Suprapubic skin (tissue), 3 donors: ENCODE measurements around the gene UNC119.

ENCODE experiments used
- CTCF ChIP-seq, 2 donors: fragments of 200-600 bp in 1 of 2; fragments of 450-650 bp in 1 of 2; sonication (generic) in 1 of 2; IDR thresholded peaks; one replicate each; pipeline ENCODE4 v1.5.1; 2016 to 2019; ENCODE audit warnings: antibody characterized with exemption in 2 of 2, mild to moderate bottlenecking in 1 of 2, moderate library complexity in 1 of 2
- POLR2A ChIP-seq, 2 donors: fragments of 450-650 bp; IDR thresholded peaks; one replicate each; pipeline ENCODE4 v1.6.1; 2017; ENCODE audit warnings: antibody characterized with exemption in 2 of 2, mild to moderate bottlenecking in 2 of 2, moderate library complexity in 2 of 2

GRCh38 chr17:28507567-28508203 is 44.7 kb downstream of the UNC119 start:
- TF ChIP-seq POLR2A (IDR thresholded peaks at IDR 0.05) (no peak), CTCF (IDR thresholded peaks at IDR 0.05) (no peak)
